Measurements from ENCODE around the gene APOL1.

- TF ChIP-seq CTCF (IDR thresholded peaks at IDR 0.05 in 2 of 3, conservative IDR thresholded peaks at IDR 0.05 in 1 of 3; ENCODE audit: borderline replicate concordance in 1 of 3, insufficient read depth in 1 of 3, low read depth in 2 of 3, low read length in 2 of 3), result no peak
- no peak for TF ChIP-seq POLR2A (IDR thresholded peaks at IDR 0.05; ENCODE audit: borderline replicate concordance, extremely low read depth, insufficient read depth, insufficient read length)
- TF ChIP-seq SP1 (IDR thresholded peaks at IDR 0.05; ENCODE audit: low read depth), result no peak
- no peak for TF ChIP-seq SRF (IDR thresholded peaks at IDR 0.05; ENCODE audit: low read depth)
- TF ChIP-seq EZH2 (IDR thresholded peaks at IDR 0.05), result no peak
- no peak for TF ChIP-seq TCF7L2 (IDR thresholded peaks at IDR 0.05; ENCODE audit: borderline replicate concordance, extremely low read depth, insufficient read depth, insufficient read length)
- no peak for TF ChIP-seq MAX (IDR thresholded peaks at IDR 0.05)
- no peak for TF ChIP-seq ZBTB33 (IDR thresholded peaks at IDR 0.05; ENCODE audit: extremely low read depth, insufficient replicate concordance, low read length)
- no peak for TF ChIP-seq REST (IDR thresholded peaks at IDR 0.05; ENCODE audit: low read depth)
- TF ChIP-seq CBX3 (IDR thresholded peaks at IDR 0.05; ENCODE audit: low read depth), result no peak
- no peak for TF ChIP-seq ZNF274 (IDR thresholded peaks at IDR 0.05; ENCODE audit: low read depth, low read length)
- TF ChIP-seq JUND (IDR thresholded peaks at IDR 0.05), result no peak
- TF ChIP-seq FOSL1 (IDR thresholded peaks at IDR 0.05; ENCODE audit: low read depth), result no peak
These were observed 32.1 kb downstream of the APOL1 start for GRCh38 chr22:36285017-36285416.

All from HCT116 (cell line).